MM.1S (cell line): Measurements from ENCODE around the gene LITAF.
A peak's percentile ranks its signal among the peaks of the same experiment; 100 is the strongest.

Experiments
- DNase-seq: peaks from one replicate; pipeline ENCODE4 v3.0.0-alpha.2; 2015
- H2AFZ ChIP-seq: fragments of 300-600 bp; sonication (generic); 2 replicates; pipeline ENCODE4 v1.6.0; 2016; ENCODE audit warnings: antibody characterized with exemption, low read length
- H3F3A ChIP-seq: fragments of 300-600 bp; sonication (generic); 2 replicates; pipeline ENCODE4 v1.6.1; 2016; ENCODE audit warnings: mild to moderate bottlenecking, antibody characterized with exemption, low read length, moderate library complexity, mixed read lengths; ENCODE audit not compliant: insufficient read depth
- H3K27ac ChIP-seq: fragments of 300-600 bp; sonication (generic); 2 replicates; pipeline ENCODE4 v1.5.1; 2016; ENCODE audit warnings: mild to moderate bottlenecking, low read length
- H3K27me3 ChIP-seq: fragments of 300-600 bp; sonication (generic); replicated peaks from 2 replicates; pipeline ENCODE4 v1.6.0; 2016; ENCODE audit warnings: low read length; ENCODE audit not compliant: insufficient read depth
- H3K36me3 ChIP-seq: fragments of 300-600 bp; sonication (generic); replicated peaks from 2 replicates; pipeline ENCODE4 v1.6.1; 2016; ENCODE audit warnings: mild to moderate bottlenecking, low read length, mixed read lengths; ENCODE audit not compliant: insufficient read depth
- H3K4me1 ChIP-seq: fragments of 300-600 bp; sonication (generic); 2 replicates; pipeline ENCODE4 v1.6.1; 2016; ENCODE audit warnings: low read length, mixed read lengths
- H3K4me2 ChIP-seq: fragments of 300-600 bp; sonication (generic); 2 replicates; pipeline ENCODE4 v1.6.0; 2016; ENCODE audit warnings: low read depth, low read length
- H3K4me3 ChIP-seq: fragments of 300-600 bp; sonication (generic); 2 replicates; pipeline ENCODE4 v1.5.1; 2016; ENCODE audit warnings: low read length, mixed read lengths
- H3K79me2 ChIP-seq: fragments of 300-600 bp; sonication (generic); 2 replicates; pipeline ENCODE4 v1.6.1; 2016; ENCODE audit warnings: mixed run types, low read length, mixed read lengths
- H3K9ac ChIP-seq: fragments of 300-600 bp; sonication (generic); 2 replicates; pipeline ENCODE4 v1.6.1; 2016; ENCODE audit warnings: low read length, mixed read lengths
- H3K9me2 ChIP-seq: fragments of 300-600 bp; sonication (generic); replicated peaks from 2 replicates; pipeline ENCODE4 v1.6.1; 2016; ENCODE audit warnings: mild to moderate bottlenecking, low read length, mixed read lengths; ENCODE audit not compliant: insufficient read depth
- H3K9me3 ChIP-seq: fragments of 300-600 bp; sonication (generic); replicated peaks from 2 replicates; pipeline ENCODE4 v1.6.1; 2016; ENCODE audit warnings: mild to moderate bottlenecking, low read length, mixed read lengths; ENCODE audit not compliant: insufficient read depth
- H4K20me1 ChIP-seq: fragments of 300-600 bp; sonication (generic); 2 replicates; pipeline ENCODE4 v1.6.1; 2016; ENCODE audit warnings: mild to moderate bottlenecking, low read length, moderate library complexity, mixed read lengths; ENCODE audit not compliant: insufficient read depth
- EZH2 ChIP-seq: fragments of 300-600 bp; sonication (generic); optimal IDR thresholded peaks from 2 replicates; pipeline ENCODE3; 2017; ENCODE audit warnings: low read depth, mild to moderate bottlenecking, antibody characterized with exemption, low read length, mixed read lengths
- EZH2phosphoT487 ChIP-seq: fragments of 300-600 bp; sonication (generic); IDR thresholded peaks from 2 replicates; pipeline ENCODE4 v1.6.1; 2018; ENCODE audit warnings: antibody characterized with exemption, low read length
- TF ChIP-seq, protein P1 (sequence below): fragments of 300-600 bp; sonication (generic); IDR thresholded peaks from 2 replicates; pipeline ENCODE4 v1.5.1; 2016; ENCODE audit warnings: antibody characterized with exemption, low read length, mixed read lengths

Gene LITAF

DNA sequence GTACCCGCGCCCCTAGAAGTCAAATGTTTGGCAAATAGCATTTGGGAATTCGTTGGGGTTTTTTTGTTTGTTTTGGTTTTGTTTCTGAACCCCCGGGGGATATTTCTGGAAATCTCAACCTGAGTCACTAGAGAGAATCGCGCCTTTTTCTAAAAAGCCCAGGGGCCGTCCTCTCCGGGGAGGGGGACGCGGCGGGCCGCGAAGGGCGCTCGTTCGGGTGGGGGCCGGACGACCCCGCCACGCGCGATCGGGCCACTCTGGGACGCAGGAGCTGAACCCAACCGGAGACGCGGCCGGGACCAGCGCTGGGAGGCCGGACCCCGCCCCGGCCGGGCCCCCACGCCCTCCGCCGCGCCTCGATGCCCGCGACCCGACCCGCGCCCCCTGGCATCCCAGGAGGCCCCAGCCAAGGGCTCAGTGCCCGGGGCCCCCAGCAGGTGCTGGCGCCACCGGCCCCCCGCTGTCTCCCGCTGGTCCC lies 302 bp downstream of the LITAF start:
- peak; percentile 19 for DNase-seq
- no peaks in the 10 kb centered on the region for H3K9me2 ChIP-seq
- H3K9me3 ChIP-seq = no peaks in the 10 kb centered on the region
- H3K4me1 ChIP-seq = peaks cover 19% of the 10 kb centered on the region
- peak overlapping the region; percentile 73; the same call in 1 of the 2 replicates for H3K27ac ChIP-seq
- no peaks in the 10 kb centered on the region for H3K27me3 ChIP-seq
- TF ChIP-seq, protein P1, sequence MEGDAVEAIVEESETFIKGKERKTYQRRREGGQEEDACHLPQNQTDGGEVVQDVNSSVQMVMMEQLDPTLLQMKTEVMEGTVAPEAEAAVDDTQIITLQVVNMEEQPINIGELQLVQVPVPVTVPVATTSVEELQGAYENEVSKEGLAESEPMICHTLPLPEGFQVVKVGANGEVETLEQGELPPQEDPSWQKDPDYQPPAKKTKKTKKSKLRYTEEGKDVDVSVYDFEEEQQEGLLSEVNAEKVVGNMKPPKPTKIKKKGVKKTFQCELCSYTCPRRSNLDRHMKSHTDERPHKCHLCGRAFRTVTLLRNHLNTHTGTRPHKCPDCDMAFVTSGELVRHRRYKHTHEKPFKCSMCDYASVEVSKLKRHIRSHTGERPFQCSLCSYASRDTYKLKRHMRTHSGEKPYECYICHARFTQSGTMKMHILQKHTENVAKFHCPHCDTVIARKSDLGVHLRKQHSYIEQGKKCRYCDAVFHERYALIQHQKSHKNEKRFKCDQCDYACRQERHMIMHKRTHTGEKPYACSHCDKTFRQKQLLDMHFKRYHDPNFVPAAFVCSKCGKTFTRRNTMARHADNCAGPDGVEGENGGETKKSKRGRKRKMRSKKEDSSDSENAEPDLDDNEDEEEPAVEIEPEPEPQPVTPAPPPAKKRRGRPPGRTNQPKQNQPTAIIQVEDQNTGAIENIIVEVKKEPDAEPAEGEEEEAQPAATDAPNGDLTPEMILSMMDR = no peak
- TF ChIP-seq EZH2phosphoT487 (no peak), EZH2 (no peak)
- no peaks in the 10 kb centered on the region for H4K20me1 ChIP-seq
- H3K4me2 ChIP-seq = peak overlapping the region; percentile 85
- peaks cover 39% of the 10 kb centered on the region for H3F3A ChIP-seq
- peaks cover 59% of the 10 kb centered on the region for H3K79me2 ChIP-seq
- no peak overlapping the region for H2AFZ ChIP-seq
- H3K9ac ChIP-seq = peak overlapping the region; percentile 86
- peak overlapping the region; percentile 82 for H3K4me3 ChIP-seq
- no peaks in the 10 kb centered on the region for H3K36me3 ChIP-seq

DNA sequence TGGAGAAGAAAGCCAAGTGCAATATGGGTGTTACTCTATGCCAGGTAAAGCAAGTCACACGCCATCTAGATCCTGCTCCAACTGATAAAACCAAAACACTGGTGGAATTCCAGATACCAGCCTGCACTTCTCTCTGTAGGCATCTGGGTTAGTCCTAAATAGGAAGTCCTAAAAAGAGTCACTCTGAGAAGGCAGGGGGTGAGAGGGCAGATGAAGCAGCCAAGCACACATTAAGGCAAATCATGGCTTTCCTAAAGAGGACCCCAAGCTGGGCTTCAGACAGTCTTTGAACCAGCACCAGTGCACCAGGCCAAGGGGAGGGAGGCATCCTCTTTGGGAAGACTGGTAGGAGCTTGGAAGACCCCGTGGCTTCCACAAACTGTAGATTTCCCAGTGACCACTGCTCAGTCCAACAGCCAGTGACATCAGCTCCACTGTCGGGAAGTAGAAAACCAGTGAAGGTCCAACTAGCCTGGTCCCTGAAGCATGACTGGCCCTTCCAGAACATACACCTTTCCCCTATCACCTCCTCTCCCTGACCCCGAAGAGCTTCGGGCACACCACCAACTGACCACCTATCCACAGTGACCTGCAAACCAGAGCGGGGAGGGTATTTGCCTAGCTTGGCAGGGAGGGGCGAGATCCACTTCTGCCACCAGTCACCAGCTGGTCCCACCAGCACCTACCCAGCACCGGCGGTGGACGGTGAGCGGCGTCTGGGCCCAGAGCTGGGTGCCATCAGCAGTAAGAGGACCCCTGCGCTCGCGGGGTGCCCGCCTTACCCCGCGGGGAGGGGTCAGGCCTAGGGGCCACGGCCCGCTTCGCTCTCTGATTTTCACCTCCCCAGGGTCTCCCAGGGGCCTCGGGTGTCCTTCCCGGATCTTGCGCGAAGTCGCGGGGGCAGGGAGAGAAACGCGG lies 1.0 kb downstream of the LITAF start:
- peak overlapping the region; percentile 86 for H3K9ac ChIP-seq
- H3F3A ChIP-seq = peaks cover 39% of the 10 kb centered on the region
- TF ChIP-seq EZH2 (no peak), EZH2phosphoT487 (no peak)
- TF ChIP-seq, protein P1 = no peak
- peak overlapping the region; percentile 85 for H3K4me2 ChIP-seq
- peaks cover 26% of the 10 kb centered on the region for H3K4me1 ChIP-seq
- no peaks in the 10 kb centered on the region for H4K20me1 ChIP-seq
- H3K27me3 ChIP-seq = no peaks in the 10 kb centered on the region
- no peaks in the 10 kb centered on the region for H3K9me2 ChIP-seq
- peak; percentile 20 for DNase-seq
- no peak overlapping the region for H2AFZ ChIP-seq
- H3K4me3 ChIP-seq = peak overlapping the region; percentile 82
- H3K36me3 ChIP-seq = 0 out of 2 replicates have a peak, but pooled peaks cover 2% of the 10 kb centered on the region
- H3K9me3 ChIP-seq = no peaks in the 10 kb centered on the region
- H3K27ac ChIP-seq = peak overlapping the region; percentile 73
- H3K79me2 ChIP-seq = peaks cover 66% of the 10 kb centered on the region

DNA sequence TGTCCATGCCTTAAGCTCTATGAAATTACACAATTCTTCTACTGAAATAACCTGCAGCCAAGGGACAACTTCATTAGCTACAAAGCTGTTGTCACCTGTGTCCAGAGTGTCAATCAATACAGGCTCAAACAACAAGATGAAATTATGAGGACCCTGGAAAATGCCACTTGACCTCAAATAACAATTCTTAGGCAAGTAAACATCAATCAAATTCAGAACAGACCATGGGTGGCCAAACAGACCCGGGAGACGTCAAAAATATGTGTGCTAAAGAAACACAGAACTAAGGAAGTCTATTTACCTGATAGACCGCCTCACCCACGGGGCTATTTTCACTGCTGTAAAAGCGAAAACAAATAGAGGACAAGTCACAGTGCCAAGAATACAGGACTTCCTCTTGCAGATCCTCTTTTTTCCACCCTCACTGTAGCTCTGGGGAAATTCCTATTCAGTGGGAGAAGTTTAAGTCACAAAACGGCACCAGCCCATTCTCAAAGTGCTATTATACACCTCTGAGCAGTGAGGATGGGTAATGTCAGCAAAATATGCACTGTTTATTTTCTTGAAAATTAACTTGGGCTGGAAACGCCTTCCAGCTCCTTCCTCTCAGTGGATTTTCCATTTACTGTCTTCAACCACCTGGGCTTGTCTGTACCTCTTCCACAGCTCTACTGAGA lies 2.7 kb downstream of the LITAF start:
- DNase-seq = peak; percentile 28
- H3K9ac ChIP-seq = peak overlapping the region; percentile 86
- H3K4me1 ChIP-seq = peaks cover 29% of the 10 kb centered on the region
- H3K4me2 ChIP-seq = peak overlapping the region; percentile 85
- TF ChIP-seq EZH2phosphoT487 (no peak), EZH2 (no peak)
- TF ChIP-seq, protein P1 = no peak
- peak overlapping the region; percentile 73; the same call in 1 of the 2 replicates for H3K27ac ChIP-seq
- peaks cover 39% of the 10 kb centered on the region for H3F3A ChIP-seq
- peak overlapping the region; percentile 82 for H3K4me3 ChIP-seq
- H2AFZ ChIP-seq = no peak overlapping the region
- 0 out of 2 replicates have a peak, but pooled peaks cover 2% of the 10 kb centered on the region for H3K36me3 ChIP-seq
- no peaks in the 10 kb centered on the region for H3K9me2 ChIP-seq
- H4K20me1 ChIP-seq = no peaks in the 10 kb centered on the region
- H3K79me2 ChIP-seq = peaks cover 80% of the 10 kb centered on the region
- no peaks in the 10 kb centered on the region for H3K27me3 ChIP-seq
- no peaks in the 10 kb centered on the region for H3K9me3 ChIP-seq
